Measurements from ENCODE around the gene TOB1. TPM values are rescaled to one million over a fixed set of nuclear protein-coding genes. Genes with fewer than 3 reads are reported as not detected.

The TOB1 gene
- total and polyA plus RNA-seq, 2 donors (not counting 1 experiment from before 2014, with no cell fraction given), result 22.0 to 40.5 TPM

DNA sequence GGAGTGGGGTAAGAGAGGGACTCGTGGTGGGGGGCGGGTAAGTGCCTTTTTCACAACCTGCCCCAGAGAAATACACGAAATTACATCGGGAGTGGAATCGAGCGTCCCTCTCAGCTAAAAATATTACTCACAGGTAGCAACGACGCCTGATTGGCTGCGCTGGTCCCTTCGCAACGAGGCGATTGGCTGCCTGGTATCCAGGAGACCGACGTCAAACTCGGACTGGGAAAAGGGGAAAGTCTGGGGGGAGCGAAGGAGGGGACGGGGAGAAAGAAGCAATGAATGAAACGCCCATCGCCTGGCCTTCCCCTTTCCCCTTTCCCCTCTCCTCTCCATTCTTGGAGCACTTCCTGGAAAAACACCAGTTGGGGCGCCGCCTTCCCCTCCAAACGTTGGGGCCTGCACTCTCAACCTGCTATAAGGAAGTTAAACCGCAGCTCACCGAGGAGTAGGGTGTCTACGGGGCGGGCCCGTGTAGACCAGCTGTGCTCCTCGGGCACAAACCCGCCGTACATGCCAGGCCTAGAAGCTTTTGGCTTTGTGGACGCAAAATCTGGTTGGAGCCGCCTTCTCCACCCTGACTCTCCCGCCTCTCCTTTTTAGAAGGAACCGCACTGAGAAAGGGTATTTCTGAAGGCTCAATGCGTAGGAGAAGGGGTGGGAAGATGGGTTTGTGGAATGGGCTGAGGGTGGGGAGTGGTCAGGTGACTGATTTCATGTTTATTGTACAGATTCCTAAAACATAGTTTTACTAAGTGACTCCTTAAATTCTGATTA lies 1.4 kb upstream of the TOB1 start:
- Histone ChIP-seq H3K36me3 (ENCODE audit: control insufficient read depth, insufficient read depth, low read length) (peaks cover 7% of the 10 kb centered on the region), H3K4me2 (ENCODE audit: extremely low read depth, insufficient read depth, low read length) (peak overlapping the region; percentile 99), H3K79me2 (ENCODE audit: control insufficient read depth, insufficient read depth, low read length) (peaks cover 34% of the 10 kb centered on the region), H2AFZ (ENCODE audit: low read length) (peak overlapping the region; percentile 86), H3K4me1 (ENCODE audit: control insufficient read depth, extremely low read depth, insufficient read depth, low read length) (peaks cover 5% of the 10 kb centered on the region), H4K20me1 (ENCODE audit: control insufficient read depth, extremely low read depth, insufficient read depth, low read length) (no peaks in the 10 kb centered on the region), H3K27ac (ENCODE audit: insufficient read depth, low read length) (peak overlapping the region; percentile 97), H3K4me3 (replicated peaks in 1 of 4; ENCODE audit: control extremely low read depth in 1 of 4, insufficient read depth in 1 of 4, low read depth in 3 of 4, low read length in 4 of 4) (peak overlapping the region; percentile 73 to 77 (median 74)), H3K9me3 (ENCODE audit: control insufficient read depth, insufficient read depth, low read depth, low read length) (no peaks in the 10 kb centered on the region), H3K9ac (ENCODE audit: insufficient read depth, low read length) (peak overlapping the region; percentile 86), H3K27me3 (ENCODE audit: control insufficient read depth, insufficient read depth, low read length) (no peaks in the 10 kb centered on the region)
- no peak for TF ChIP-seq EZH2 (IDR thresholded peaks at IDR 0.05; ENCODE audit: low read length, missing control alignments)
- TF ChIP-seq, protein P1, sequence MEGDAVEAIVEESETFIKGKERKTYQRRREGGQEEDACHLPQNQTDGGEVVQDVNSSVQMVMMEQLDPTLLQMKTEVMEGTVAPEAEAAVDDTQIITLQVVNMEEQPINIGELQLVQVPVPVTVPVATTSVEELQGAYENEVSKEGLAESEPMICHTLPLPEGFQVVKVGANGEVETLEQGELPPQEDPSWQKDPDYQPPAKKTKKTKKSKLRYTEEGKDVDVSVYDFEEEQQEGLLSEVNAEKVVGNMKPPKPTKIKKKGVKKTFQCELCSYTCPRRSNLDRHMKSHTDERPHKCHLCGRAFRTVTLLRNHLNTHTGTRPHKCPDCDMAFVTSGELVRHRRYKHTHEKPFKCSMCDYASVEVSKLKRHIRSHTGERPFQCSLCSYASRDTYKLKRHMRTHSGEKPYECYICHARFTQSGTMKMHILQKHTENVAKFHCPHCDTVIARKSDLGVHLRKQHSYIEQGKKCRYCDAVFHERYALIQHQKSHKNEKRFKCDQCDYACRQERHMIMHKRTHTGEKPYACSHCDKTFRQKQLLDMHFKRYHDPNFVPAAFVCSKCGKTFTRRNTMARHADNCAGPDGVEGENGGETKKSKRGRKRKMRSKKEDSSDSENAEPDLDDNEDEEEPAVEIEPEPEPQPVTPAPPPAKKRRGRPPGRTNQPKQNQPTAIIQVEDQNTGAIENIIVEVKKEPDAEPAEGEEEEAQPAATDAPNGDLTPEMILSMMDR (conservative IDR thresholded peaks at IDR 0.05 in 1 of 2, IDR thresholded peaks at IDR 0.05 in 1 of 2; ENCODE audit: low read depth in 1 of 2, low read length in 2 of 2), result no peak
- peak; percentile 94 to 96 for DNase-seq (ENCODE audit: low read depth in 2 of 2)

DNA sequence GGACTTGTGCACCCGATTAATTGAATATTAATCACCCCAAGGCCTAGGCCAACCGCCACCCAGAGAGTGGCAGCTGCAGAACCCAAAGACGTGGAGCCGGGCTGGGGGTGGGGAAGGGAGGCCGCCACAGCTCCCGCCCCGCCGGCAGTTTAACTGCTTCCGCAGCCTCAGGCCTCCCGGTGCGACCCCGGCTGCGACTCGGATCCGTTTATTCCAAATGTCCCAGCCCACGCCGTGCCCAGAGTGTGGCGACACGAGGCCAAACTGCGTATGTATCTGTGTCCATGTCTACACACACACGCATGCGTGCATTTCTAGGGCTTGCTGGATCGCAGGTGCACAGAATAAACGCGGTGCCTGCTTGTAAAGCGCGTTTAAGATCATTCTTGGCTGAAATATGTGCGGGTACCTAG lies 802 bp upstream of the TOB1 start:
- Histone ChIP-seq H3K9me3 (ENCODE audit: control insufficient read depth, insufficient read depth, low read depth, low read length) (no peaks in the 10 kb centered on the region), H3K4me3 (replicated peaks in 1 of 4; ENCODE audit: control extremely low read depth in 1 of 4, insufficient read depth in 1 of 4, low read depth in 3 of 4, low read length in 4 of 4) (peak overlapping the region; percentile 73 to 77 (median 74)), H3K9ac (ENCODE audit: insufficient read depth, low read length) (peak overlapping the region; percentile 86), H3K36me3 (ENCODE audit: control insufficient read depth, insufficient read depth, low read length) (peaks cover 7% of the 10 kb centered on the region), H2AFZ (ENCODE audit: low read length) (peak overlapping the region; percentile 86), H3K79me2 (ENCODE audit: control insufficient read depth, insufficient read depth, low read length) (peaks cover 34% of the 10 kb centered on the region), H3K4me1 (ENCODE audit: control insufficient read depth, extremely low read depth, insufficient read depth, low read length) (peaks cover 5% of the 10 kb centered on the region), H3K4me2 (ENCODE audit: extremely low read depth, insufficient read depth, low read length) (peak overlapping the region; percentile 99), H4K20me1 (ENCODE audit: control insufficient read depth, extremely low read depth, insufficient read depth, low read length) (no peaks in the 10 kb centered on the region), H3K27me3 (ENCODE audit: control insufficient read depth, insufficient read depth, low read length) (no peaks in the 10 kb centered on the region), H3K27ac (ENCODE audit: insufficient read depth, low read length) (peak overlapping the region; percentile 97)
- TF ChIP-seq, protein P1 (conservative IDR thresholded peaks at IDR 0.05 in 1 of 2, IDR thresholded peaks at IDR 0.05 in 1 of 2; ENCODE audit: low read depth in 1 of 2, low read length in 2 of 2), result no peak
- no peak for TF ChIP-seq EZH2 (IDR thresholded peaks at IDR 0.05; ENCODE audit: low read length, missing control alignments)
- no peak for DNase-seq (ENCODE audit: low read depth in 2 of 2)

DNA sequence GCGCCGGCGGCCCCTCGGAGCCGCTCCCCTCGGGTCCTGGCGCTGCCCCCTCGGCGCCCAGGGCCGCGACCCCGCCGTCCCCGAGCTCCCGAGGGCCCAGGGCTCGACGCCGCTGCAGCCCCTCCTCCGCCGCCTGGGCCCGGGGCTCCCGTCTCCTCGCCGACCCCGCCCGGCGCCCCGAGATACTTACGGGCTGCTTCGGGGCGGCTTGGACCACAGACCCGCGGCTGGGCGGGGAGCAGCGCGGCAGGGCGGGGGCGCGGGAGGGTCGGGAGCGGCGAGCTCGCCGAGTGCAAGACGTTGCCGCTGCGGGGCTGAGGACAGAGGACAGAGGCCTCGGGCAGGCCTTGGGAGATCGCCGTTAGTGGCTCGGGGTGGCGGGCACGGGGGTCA lies 290 bp downstream of the TOB1 start:
- Histone ChIP-seq H3K4me2 (ENCODE audit: extremely low read depth, insufficient read depth, low read length) (no peak overlapping the region), H3K4me1 (ENCODE audit: control insufficient read depth, extremely low read depth, insufficient read depth, low read length) (peaks cover 5% of the 10 kb centered on the region), H3K36me3 (ENCODE audit: control insufficient read depth, insufficient read depth, low read length) (peaks cover 7% of the 10 kb centered on the region), H2AFZ (ENCODE audit: low read length) (no peak overlapping the region), H3K79me2 (ENCODE audit: control insufficient read depth, insufficient read depth, low read length) (peaks cover 34% of the 10 kb centered on the region), H3K27me3 (ENCODE audit: control insufficient read depth, insufficient read depth, low read length) (no peaks in the 10 kb centered on the region), H3K27ac (ENCODE audit: insufficient read depth, low read length) (peak overlapping the region; percentile 78), H3K9me3 (ENCODE audit: control insufficient read depth, insufficient read depth, low read depth, low read length) (no peaks in the 10 kb centered on the region), H4K20me1 (ENCODE audit: control insufficient read depth, extremely low read depth, insufficient read depth, low read length) (no peaks in the 10 kb centered on the region), H3K4me3 (replicated peaks in 1 of 4; ENCODE audit: control extremely low read depth in 1 of 4, insufficient read depth in 1 of 4, low read depth in 3 of 4, low read length in 4 of 4) (peak overlapping the region; percentile 94 to 98 (median 96)), H3K9ac (ENCODE audit: insufficient read depth, low read length) (peak overlapping the region; percentile 85)
- TF ChIP-seq, protein P1 (conservative IDR thresholded peaks at IDR 0.05 in 1 of 2, IDR thresholded peaks at IDR 0.05 in 1 of 2; ENCODE audit: low read depth in 1 of 2, low read length in 2 of 2), result no peak
- no peak for TF ChIP-seq EZH2 (IDR thresholded peaks at IDR 0.05; ENCODE audit: low read length, missing control alignments)
- no peak for DNase-seq (ENCODE audit: low read depth in 2 of 2)

Data from fibroblast of lung (primary cell).